Stimulated activated naive CD8-positive, alpha-beta T cell treated with anti-CD3 and anti-CD28 coated beads, Interleukin-15, Interleukin-2, amounts not matched to agents 100 U/mL and 50 U/mL, for 24 hours (primary cell): ENCODE data around the gene CLEC4M.
A peak's percentile ranks its signal among the peaks of the same experiment; 100 is the strongest.
"Not testable (repeated sequence)": the region's sequence is repeated elsewhere in the genome, so short reads cannot be mapped to it uniquely, and the experiment has no call there.

Source experiments
- ATAC-seq: fragments of 150-1000 bp; cut with Tn5 transposase; one replicate; pipeline ENCODE4 v1.10.0; 2021
- DNase-seq: peaks from one replicate; pipeline ENCODE4 v3.0.0; 2021

CLEC4M gene

GRCh38 chr19:7775761-7776160 lies 12.7 kb downstream of the CLEC4M start:
- ATAC-seq (no peak), DNase-seq (no peak)

DNA sequence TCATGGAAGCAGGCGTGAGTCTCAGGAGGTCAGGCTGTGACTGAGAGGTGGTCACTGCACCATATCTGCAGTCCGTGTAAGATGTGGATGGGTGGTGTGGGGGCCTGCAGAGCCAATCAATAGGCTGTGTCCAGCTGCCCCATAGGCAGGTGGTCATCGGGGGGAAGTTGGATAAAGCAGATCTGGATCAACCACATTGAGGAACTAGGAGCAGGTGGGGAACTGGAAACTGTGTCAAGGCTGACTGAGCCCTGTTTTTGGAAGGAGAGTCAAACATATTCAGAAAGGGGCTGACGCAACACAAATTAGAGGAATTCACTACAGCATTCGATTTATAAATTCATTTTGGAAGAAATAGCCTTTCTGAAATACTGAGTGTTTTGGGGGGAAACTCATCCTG lies 15.0 kb downstream of the CLEC4M start:
- no peak for ATAC-seq
- DNase-seq = no peak

DNA sequence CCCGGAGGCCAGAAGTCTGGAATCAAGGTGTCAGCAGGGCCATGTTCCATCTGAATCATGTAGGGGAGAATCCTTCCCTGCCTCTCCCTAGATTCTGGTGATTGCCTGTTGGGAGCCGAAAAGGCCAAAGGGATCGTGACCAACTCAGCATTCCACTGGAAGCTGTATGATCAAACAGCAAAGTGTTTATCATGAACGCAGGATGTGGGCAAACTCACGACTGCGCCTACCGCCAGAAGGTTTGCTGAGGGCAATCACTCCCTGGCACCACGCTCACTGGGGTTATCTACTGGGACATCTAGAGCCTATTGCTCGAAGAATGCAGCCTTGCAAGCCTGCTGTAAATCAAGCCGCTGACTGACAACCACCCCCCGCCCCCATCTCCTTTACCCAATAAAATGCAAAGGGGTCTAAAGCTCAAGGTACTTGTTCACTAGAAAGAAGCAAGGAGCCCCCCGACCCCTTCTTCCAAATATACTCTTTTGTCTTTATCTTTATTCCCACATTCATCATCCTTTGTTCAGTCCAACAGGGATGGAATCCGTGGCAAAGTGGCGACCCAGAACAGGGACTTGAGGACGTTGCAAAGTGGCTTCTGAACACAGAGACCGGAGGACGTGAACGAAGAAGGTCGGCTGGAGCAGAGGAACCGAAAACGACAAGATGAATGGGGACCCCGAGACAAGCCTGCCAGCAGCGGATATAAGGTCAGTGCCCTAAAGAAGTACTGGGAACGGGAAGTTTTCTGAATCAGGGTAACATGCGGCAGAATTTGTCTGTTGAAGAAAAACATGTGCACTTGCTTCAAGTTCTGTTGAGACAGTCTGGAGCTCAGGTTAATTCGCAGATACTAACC lies 16.8 kb downstream of the CLEC4M start:
- DNase-seq (no peak), ATAC-seq (no peak)

DNA sequence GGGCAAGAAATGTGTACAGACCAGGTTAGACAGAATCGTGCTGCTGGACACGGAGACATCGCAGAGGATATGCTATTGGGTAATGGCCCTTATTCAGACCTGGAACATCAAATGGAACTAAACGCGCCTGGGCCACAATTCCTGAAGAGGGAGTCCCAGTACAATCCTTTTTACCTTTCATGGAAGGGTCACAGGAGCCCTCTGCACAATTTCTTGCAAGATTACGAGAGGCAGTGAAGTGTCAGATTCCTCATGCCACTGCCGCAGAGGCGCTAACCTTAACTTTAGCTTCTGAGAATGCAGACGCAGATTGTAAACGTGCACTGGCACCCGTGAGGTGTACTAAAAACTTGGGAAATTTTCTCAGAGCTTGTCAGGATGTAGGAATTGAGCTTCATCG lies 18.1 kb downstream of the CLEC4M start:
- ATAC-seq = no peak
- no peak for DNase-seq

GRCh38 chr19:7783991-7784423 lies 21.0 kb downstream of the CLEC4M start:
- DNase-seq (no peak), ATAC-seq (no peak)

- DNase-seq (no peak), ATAC-seq (no peak)
Observed at GRCh38 chr19:7784856-7785255, 21.8 kb downstream of the CLEC4M start.

DNA sequence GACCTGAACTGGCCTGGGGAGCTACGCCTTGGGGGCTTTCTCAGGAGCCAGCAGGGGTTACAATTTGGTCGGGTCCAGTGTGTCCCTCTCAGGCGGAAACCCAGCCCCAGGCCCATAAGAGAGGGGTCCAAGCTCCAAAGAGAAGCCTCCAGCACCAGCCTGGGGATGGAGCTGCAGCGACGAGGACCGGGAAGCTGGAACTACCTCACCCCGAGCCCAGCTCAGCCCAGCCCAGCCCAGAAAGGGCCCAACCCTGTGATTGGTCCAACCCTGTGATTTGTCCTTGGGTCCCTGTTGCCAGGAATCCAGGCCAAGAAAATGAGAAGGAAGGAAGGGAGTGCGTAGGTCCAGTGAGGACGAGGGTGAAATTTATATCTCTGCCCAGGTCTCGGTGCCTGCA lies 24.1 kb downstream of the CLEC4M start:
- DNase-seq (no peak), ATAC-seq (no peak)

GRCh38 chr19:7787602-7788177 lies 24.6 kb downstream of the CLEC4M start:
- DNase-seq = no peak

DNA sequence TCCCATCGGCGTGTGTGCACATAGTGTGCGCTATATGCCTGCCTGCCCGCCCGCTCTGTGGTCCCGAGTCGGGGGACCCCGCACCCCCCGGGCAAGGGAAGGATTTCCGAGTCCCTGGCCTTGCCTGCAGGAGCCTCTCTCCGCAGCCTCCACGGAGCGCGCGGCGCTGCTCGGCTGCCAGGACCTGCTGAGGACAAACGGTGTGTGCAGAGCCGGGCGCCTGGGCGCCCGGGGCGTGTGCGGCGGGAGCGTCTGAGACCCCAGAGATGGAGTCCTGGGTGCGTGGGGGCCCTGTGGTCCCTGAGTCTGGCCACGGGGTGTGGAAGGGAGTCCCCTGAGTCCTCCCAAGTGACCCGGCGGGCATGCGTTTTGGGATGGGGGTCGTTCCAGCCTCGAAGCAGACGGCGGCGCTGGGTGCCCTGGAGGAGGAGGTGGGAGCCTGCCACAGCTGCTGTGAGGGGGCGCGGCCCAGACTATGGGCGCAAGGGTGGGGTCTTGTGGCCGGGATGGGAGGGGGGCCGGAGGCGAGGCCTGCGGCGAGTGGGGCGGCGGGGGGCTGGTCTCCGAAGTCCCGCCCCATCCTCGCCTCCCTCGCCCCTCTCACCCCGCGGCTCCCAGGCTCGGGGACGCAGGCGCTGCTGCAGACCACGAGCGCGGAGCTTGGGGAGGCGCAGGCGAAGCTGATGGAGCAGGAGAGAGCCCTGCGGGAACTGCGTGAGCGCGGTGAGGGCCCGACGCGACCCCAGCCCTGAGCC lies 25.3 kb downstream of the CLEC4M start:
- DNase-seq = no peak
- no peak for ATAC-seq

More at GRCh38 chr19:7787602-7788177, 24.6 kb downstream of the CLEC4M start:
- no peak for ATAC-seq

DNA sequence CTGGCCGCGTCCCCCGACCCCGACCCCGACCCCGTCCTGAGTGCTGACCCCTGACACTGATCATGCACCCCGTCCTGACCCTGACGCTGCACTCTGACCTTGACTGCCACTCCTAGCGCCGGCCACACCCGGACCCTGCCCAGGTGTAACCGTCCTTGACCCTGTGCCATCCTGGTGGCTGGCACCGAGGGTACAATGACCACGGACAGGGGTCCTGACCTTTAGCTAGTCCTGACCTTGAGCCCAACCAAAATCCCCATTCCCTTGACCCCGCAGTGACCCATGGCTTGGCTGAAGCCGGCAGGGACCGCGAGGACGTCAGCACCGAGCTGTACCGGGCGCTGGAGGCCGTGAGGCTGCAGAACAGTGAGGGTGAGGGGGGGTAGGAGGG lies 25.9 kb downstream of the CLEC4M start:
- ATAC-seq (no peak), DNase-seq (no peak)

DNA sequence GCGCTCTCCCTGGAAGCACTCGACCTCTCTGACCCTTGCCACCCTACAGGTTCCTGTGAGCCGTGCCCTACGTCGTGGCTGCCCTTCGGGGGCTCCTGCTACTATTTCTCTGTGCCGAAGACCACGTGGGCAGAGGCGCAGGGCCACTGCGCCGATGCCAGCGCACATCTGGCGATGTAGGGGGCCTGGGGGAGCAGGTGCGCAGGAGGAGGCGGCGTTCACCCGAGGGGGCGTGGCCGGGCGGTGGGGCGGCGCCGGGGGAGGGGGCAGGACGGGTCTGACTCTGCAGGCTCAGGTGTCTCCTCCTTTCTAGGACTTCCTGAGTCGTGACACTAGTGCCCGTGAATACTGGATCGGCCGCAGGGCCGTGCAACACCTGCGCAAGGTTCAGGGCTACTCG lies 26.4 kb downstream of the CLEC4M start:
- DNase-seq = peak; percentile 27
- ATAC-seq = peak; percentile 34

- DNase-seq (no peak), ATAC-seq (no peak)
Observed at GRCh38 chr19:7790416-7790815, 27.4 kb downstream of the CLEC4M start.

GRCh38 chr19:7792281-7792680 lies 29.2 kb downstream of the CLEC4M start:
- no peak for DNase-seq
- ATAC-seq = no peak

DNA sequence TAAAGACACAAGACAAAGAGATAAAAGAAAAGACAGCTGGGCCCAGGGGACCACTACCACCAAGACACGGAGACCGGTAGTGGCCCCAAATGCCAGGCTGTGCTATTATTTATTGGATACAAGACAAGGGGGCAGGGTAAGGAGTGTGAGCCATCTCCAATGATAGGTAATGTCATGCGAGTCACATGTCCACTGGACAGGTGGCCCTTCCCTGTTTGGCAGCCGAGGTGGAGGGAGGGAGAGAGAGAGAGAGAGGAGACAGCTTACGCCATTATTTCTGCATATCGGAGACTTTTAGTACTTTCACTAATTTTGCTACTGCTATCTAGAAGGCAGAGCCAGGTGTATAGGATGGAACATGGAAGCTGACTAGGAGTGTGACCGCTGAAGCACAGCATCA lies 29.7 kb downstream of the CLEC4M start:
- DNase-seq, ATAC-seq: not testable (repeated sequence)

GRCh38 chr19:7793493-7793892 lies 30.4 kb downstream of the CLEC4M start:
- DNase-seq (no peak), ATAC-seq (no peak)

DNA sequence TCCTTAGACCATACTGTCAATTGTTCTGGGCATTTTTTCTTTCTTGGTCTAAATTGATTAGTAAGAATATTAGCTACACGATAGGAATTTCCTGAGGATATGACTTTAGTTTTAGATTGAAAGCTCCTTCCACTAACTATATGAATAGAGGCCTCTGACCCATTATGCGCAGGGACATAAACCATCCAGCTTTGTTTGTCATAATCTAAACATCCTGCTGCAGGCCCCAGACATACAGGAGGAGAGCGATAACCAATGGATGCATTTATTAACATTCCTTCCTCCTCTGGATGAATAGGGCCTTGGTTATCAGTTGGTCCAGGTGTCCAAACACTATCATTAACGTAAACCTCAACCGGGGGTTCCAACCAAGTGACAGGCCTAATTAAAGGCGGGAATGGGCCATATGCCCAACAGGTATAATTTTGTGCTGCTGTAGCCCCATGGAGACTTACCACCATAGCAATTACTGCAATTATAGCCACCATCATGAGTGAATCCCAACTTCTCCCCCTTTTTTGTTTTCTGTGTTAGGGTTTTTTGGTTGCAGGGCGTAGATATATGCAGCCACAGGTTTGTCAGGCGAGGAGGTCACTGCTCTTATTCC lies 32.6 kb downstream of the CLEC4M start:
- ATAC-seq (no peak), DNase-seq (no peak)

DNA sequence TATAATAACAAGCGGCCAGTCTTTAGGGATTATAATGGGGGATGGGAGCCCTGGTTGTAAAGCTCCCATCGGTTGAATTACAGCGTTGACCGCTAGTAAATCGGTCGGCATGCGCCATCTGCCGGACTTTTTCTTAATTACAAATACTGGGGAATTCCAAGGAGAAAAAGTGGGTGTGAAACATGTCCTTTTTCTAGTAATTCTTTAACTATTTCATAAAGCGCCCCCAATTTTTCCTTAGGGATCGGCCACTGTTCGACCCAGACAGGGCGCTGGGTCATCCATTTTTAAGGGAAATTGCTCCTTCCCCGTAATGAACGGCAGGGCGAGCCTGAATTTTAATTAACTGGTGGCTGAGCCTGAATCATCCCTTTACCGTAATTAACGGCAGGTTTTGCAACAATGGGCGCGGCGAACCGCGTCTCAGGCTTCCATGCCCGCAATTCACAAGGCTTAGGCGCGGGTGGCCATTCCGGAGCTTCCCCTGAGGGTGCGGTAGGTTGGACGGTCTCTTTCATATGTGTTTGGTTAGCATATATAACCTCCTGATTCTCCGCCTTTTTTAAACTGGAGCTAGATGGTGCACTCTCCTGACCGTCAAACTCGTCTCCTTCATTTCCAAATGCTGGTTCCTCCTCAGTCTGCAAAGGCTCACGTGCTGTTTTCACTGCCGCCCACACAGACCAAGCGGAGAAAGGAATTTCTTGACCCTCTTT lies 36.8 kb downstream of the CLEC4M start:
- ATAC-seq (peak; percentile 40), DNase-seq (peak; percentile 75)

DNA sequence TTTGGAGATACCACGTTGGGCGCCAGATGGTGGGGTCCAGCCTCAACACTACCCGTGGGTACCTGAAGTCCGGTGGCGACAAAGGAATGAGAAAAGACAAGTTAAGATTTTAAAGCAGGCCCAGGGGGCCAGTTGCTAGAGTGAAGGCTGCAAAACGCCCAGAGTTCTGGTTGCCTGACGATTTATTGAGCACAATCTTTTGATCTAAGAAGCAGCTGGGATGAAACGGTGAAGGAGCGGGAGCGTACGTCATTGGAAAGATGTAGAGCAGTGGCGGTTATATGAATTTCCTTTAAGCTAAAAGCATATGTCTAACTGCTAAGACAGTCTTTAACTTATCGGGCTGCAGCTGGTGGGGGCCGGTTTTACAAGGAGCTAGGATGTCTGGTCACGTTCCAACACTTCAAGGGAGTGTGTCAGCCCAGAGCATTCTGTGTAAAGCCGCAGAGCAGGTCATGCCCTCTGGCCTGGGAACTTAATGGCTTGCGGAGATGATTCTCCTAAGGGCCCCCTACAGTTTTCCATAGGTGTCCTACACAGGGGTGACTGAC lies 38.1 kb downstream of the CLEC4M start:
- DNase-seq (no peak), ATAC-seq (no peak)

GRCh38 chr19:7806234-7806633 lies 43.2 kb downstream of the CLEC4M start:
- ATAC-seq = no peak

GRCh38 chr19:7806876-7807275 lies 43.8 kb downstream of the CLEC4M start:
- ATAC-seq (no peak), DNase-seq (no peak)

More at GRCh38 chr19:7806234-7806633, 43.2 kb downstream of the CLEC4M start:
- no peak for DNase-seq

GRCh38 chr19:7808108-7808507 lies 45.1 kb downstream of the CLEC4M start:
- no peak for ATAC-seq
- DNase-seq = no peak

GRCh38 chr19:7811989-7812388 lies 48.9 kb downstream of the CLEC4M start:
- no peak for DNase-seq
- no peak for ATAC-seq
